ENCODE results near the gene NEGR1.

GRCh38 chr1:71693581-71693980, 588.8 kb downstream of the NEGR1 start:
- no peak for TF ChIP-seq CTCF (IDR thresholded peaks at IDR 0.05)
- TF ChIP-seq POLR2A (IDR thresholded peaks at IDR 0.05), result no peak
- TF ChIP-seq POLR2AphosphoS5 (IDR thresholded peaks at IDR 0.05; ENCODE audit: insufficient read depth in 1 of 2, low read depth in 1 of 2), result no peak
